ENCODE measurements around the gene SYNPO.

Gene SYNPO

GRCh38 chr5:150625831-150626746 is 14.4 kb upstream of the SYNPO start:
- no peak for DNase-seq

DNA sequence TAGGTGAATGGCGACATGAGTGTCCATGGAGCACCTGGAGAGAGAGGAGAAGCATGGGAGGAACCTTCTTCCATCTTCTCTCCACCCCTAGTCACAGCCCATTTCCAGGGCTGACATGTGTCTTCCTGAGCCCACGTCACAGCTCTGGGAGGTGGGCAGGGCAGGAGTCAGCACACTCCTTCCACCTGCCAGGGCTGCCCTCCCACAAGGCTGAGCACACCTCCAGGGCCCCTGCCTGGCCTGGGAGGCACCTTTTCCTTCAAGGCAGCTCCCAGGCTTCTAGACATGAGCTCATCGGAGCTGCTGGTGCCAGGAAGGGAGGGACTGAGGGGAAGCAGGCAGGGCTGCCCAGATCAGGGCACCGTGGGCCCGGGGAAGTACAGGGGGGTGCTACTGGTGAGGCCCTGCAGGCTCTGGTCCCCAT is 13.6 kb upstream of the SYNPO start:
- DNase-seq, result no peak

DNA sequence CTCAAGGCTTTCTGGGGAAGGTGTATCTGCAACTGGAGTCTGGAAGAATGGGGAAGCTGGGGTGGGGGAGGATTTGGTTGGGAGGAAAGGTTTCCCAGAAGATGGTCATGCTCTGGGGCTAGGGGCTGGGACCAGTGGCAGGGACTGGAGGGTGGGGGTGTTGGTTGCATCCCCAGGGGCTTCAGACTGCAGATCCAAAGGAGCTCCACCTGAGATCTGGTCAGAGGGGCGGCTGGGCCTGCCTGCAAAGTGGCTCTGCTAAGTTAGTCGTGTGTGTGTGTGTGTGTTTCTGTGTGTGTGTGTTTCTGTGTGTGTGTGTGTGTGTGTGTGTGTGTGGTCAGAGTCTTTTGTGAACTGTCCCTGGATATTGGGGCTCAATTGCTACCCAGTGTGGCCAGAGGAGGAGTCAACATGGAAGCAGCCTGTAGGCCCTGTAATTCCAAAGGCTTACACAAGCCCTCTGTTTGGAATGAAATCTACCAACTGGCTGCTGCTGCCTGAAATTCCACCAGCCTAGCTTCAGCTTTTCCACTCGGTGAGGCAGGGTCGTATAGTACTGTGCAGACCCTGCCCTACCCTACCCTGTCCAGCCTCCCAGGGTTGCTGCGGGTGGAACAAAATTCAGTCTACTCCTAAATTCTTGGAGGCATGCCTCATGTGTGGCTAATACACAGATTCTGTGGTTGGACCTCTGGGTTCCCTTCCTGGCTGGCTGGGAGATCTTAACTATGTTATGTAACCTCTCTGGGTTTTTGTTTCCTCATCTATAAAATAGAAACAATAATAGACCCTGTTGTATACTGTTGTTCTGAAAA is 12.5 kb upstream of the SYNPO start:
- no peak for DNase-seq

GRCh38 chr5:150628936-150629485 is 11.4 kb upstream of the SYNPO start:
- DNase-seq, result no peak

DNA sequence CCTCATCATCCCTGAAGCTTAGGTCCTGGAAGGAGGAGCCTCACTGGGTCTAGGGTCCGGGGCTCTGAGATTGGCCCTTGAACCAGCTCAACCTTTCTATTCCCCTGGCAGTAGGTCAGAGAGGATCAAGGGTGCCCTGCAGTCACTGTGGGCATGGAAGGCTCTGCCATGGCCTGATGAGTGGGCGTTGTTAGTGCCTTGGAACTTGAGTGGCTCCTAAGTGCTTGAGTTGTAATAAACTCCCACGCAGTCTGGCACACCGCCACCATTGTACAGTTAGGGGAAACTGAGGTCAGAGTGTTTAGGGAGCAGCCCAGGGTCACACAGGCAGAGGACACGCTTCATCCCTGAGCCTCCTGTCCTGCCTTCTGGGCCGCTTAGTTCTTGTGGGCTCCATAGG is 10.4 kb upstream of the SYNPO start:
- no peak for DNase-seq

GRCh38 chr5:150630461-150631325 is 9.8 kb upstream of the SYNPO start:
- no peak for DNase-seq

DNA sequence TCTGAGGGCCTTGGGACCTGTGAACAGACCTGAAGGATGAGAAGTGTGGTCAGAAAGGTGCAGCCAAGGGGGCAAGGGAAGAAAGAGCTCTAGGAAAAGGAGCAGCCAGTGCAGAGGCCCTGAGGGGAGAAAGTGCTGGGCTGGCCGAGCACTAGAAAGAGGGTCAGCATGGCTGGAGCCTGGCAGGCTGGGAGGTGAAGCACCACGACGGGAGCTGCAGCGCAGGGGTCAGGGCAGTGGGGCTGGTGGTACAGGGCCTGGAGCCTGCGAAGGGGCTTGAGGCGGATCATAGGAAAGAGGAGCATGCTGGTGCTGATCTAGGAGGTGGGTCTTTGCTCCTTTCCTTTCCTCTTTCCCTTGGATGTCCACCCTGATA is 9.1 kb upstream of the SYNPO start:
- no peak for DNase-seq

DNA sequence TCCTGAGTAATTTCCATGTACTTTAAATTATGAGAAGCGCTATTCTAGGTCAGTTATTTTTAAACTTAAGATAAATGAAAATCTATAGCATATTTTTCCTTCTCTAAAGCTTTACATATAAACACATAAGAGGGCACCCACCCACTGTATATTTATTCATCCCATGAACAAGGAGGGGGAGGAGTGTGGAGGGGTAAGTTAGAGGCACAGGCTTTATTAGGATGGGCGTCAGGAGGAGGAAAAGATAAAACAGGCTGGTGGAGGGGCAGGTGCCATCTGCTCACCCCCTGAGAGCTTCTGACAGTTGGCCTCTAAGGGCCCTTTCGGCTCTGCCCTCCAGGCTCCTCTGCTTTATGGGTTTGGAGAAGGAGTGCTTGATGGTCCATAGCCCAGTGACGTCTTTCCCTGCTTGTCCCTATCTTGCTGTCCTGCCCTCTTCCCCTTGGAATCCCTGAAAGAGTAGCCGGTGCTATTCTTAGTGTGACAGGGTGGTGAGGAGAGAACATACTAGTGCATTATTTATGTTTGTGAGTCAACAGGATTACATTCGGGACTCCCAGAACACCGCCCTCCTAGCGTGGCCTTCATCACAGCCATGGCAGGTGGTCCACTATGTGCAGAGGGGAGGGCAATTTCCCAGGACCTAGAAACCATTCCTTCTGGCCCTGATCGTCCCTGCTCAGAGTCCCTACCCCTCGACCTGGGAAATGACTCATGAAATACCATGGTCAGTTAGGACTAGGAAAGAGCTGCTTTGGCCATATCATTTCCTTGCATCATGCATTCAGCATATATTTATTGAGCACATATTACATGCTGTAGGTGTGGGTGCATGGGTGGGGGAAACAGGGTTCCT is 7.9 kb upstream of the SYNPO start:
- DNase-seq, result no peak

DNA sequence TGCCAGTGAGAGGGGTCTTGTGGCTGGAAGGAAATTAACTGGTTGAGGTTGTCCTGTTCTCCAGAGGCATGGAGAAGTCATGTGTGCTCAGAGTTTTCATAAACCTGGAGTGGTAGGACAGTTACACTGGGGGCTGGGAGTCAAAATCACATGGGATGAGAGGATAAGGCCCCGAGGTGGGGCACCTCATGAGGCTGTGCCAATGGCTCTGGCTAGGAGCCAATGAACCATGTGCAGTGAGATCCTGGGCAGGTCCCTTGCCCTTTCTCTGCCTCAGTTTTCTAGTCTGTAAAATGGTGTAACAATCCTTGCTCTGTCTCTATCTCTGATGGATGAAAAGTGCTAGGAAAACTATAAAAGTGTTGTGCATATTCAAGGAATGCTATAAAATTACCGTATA is 7.0 kb upstream of the SYNPO start:
- DNase-seq, result no peak

DNA sequence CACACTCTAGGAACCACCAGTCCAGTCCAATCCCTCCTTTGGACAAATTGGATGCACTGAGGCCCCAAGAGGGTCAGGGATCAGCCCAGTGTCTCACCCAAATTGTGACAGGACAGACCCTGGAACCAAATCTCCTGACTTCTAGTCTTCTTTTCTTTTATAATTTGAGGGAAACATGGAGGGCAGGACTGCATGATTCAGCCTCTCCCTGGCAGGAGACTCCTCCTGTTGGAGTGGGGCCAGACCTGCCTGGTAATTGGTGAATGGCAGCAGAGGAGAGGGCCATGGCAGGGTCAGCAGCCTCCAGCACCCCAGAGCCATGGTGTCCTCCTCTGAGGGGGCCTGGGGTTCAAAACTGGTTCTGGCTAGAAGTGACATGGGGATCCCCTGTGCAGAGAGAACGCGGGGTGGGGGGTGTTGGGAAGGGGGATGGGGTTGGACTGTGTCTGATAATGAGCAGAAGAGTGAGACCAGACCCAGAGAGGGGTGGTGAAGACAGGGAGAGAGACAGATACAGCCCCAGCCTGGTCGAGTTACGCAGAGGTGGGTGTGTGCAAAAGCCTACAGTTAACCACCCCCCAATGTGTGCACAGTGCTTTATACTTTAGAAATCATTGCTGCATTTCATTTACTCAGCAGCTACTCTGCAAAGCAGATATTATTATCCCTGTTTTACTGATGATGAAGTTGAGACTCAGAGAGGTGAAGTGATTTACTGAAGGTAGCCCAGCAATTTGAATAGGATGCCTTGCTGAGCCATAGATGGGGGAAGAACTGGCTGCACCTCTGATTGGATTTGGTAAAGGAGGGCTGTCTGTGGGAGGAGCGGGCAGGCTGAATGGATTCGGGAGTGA is 3.8 kb upstream of the SYNPO start:
- DNase-seq, result no peak

DNA sequence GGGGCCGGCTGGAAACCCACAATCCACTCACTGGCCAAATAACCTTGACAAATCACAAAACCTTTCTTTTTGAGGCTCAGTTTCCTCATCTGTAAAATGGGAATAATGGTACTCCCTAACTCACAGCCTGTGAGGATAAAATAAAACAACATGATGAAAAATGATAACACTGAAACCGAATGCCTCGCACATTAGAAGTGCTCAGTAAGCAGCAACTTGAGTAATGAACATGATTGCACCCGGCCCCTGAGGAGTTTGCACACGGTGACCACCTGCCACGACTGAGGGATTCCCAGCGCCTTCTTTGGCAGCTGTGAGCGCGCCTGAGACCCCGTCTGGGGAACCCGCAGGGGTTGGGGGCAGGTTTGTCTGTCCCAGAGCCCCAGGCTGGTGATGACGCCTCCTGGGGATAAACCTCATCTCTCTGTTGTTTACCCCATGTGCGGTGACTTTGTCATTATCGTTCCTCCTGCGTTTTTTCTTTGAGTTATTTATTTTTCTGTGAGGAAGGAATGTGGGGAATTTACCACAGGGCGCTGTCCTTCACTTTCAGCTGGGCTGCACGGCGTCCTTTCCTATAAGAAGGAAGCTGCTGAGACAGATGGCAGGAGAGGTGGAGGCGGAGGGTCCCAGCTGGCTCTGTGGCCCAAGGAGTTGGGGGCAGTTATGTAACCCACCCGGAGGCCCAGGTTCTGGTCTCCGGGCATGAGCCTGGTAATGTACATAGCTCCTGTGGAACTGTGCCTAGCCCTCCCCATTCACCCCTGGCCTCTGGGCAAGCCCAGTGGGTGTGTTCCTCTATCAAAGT is 3.0 kb upstream of the SYNPO start:
- DNase-seq, result no peak

DNA sequence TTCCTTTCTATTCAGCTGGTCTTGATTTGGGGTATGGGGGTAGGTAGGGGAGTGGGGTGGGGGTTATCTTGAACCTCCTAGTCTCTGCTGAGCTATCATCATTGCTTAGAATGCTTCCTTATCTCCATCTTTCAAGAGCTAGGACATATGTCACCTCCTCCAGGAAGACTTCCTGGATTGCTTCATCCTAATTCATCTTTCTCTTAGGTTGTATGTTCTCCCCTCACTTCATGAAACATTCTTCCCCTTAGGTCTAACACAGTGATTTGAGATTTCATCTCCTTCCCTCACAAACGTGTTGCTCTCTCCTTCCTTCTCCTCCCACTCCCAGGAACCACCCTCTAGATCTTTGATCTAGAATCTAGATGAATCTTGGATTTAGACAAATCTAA is 2.4 kb upstream of the SYNPO start:
- DNase-seq, result no peak

GRCh38 chr5:150638488-150639376 is 1.7 kb upstream of the SYNPO start:
- DNase-seq, result no peak

DNA sequence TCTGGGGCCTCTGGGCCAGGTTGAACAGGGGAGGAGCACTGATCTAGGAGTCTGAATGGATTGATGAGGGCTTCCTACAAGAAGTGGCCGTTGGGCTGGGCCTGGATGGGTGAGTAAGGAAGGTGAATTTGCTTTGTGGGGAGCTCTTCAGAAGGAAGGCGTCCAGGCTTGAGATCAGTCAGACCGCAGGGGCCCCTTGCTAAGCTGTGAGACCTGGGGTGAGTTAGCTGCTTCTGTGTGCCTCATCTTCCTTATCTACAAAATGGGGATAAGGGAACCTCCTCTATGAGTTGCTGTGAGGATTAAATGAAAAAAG is 1.1 kb upstream of the SYNPO start:
- DNase-seq, result no peak

GRCh38 chr5:150639751-150640150 is 709 bp upstream of the SYNPO start:
- DNase-seq, result no peak

DNA sequence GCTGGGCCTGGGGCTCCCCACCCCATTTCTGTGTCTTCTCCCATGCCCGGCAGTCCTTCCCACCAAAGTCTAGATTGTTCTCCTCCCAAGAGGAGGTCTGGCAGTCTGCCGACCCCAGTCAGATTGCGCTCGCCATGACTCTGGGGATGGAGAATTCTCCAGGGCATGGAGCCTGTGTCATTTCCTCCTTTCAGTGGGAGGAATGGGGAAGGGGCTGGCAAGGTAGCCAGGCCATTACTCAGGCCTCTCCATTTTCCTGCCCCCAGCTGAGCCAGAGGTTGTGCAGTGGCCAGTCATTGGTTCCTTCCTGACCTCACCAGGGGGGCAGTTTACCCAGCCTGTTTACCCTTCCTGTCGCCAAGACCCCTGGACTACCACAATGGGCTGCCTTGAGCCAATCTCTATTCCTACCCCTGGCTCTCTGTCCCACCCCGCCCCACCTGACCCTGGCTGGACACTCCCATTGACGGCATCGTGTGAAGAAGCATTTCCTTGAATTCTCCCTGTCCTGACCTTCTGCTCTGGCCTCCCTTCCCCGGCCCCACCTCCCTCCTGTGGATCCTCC is 628 bp downstream of the SYNPO start:
- no peak for DNase-seq

DNA sequence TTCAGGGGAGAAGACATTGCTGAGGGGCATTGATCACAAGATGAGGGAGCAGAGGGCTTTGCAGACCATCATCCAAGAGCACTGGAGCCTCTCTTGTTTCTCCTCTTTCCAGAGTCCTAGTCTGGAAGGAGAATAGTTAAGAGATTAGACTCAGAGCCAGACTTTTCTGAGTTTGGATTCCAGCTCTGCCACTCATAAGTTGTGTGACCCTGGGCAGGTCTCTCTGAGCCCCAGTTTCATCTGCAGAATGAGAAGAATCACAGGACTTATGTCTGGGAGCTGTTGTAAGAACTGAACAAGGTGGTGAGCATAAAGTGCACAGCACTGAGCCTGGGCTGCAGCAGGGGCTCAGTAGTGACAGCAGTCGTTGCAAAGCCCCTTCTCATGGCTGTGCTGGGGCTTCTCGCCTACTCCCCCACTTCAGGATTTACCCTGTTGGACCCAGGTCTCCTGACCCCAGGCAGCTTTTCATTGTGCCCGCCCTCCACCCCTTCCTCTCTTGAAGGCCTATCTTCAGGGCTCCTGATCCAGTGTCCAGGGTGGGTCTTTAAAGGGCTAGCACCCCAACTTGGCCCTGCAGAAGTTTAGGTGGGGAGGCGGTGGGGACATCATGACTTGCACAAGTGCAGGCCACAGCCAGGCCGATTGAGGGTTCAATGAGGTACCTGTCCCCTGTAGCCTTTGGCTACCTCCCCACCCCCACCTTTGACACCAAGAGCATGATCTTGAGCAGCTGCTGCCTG is 1.5 kb downstream of the SYNPO start:
- no peak for DNase-seq

- DNase-seq, result no peak
Measured at GRCh38 chr5:150642567-150642927, 2.1 kb downstream of the SYNPO start.

Data from NCI-H1930 (cell line).